Measurements from ENCODE around the gene MAB21L4. TPM values are rescaled to one million over a fixed set of nuclear protein-coding genes. Genes with fewer than 3 reads are reported as not detected.

The MAB21L4 gene
- total RNA-seq = not detected

GRCh38 chr2:240895656-240896388, at the start of gene MAB21L4:
Gene MAB21L4, minus strand, starts transcription at chr2:240896156. Its CDS starts 159 bp downstream, at chr2:240895997.
- CTCF ChIA-PET = no interaction called here
- H3K9me3 Mint-ChIP-seq = no peaks in the 10 kb centered on the region

GRCh38 chr2:240936106-240936505, 40.1 kb upstream of the MAB21L4 start:
- CTCF ChIA-PET = no interaction called here
- H3K9me3 Mint-ChIP-seq = peaks cover 4% of the 10 kb centered on the region

More at GRCh38 chr2:240895656-240896388, at the start of gene MAB21L4:
- no peaks in the 10 kb centered on the region for H3K27me3 Mint-ChIP-seq
- ATAC-seq (no peak), DNase-seq (no peak)
- H3K4me3 Mint-ChIP-seq = no peak within 1 kb of the TSS
- H3K27ac Mint-ChIP-seq = no peak within 1 kb of the TSS
- H3K36me3 Mint-ChIP-seq (ENCODE audit: low read depth) = no peaks in the 10 kb centered on the region
- intact Hi-C loops (cut with micrococcal nuclease) = no loop called here
- H3K4me1 Mint-ChIP-seq (ENCODE audit: low read depth) = peaks cover 5% of the 10 kb centered on the region
- POLR2A ChIA-PET = no interaction called here
- no peak for TF ChIP-seq CTCF (IDR thresholded peaks at IDR 0.05)

GRCh38 chr2:240935103-240935876, 39.3 kb upstream of the MAB21L4 start:
- H3K27me3 Mint-ChIP-seq = peaks cover 2% of the 10 kb centered on the region
- intact Hi-C loops (cut with micrococcal nuclease) = no loop called here
- no peaks in the 10 kb centered on the region for H3K36me3 Mint-ChIP-seq (ENCODE audit: low read depth)
- no peak for ATAC-seq
- DNase-seq = no peak
- H3K4me1 Mint-ChIP-seq (ENCODE audit: low read depth) = no peaks in the 10 kb centered on the region
- CTCF ChIA-PET = interaction anchor here (1.2 kb wide), 1 partner anchor 21 kb away, joined by 3 read pairs; no protein-coding TSS in a partner anchor
- no peak overlapping the region for H3K4me3 Mint-ChIP-seq
- TF ChIP-seq CTCF (IDR thresholded peaks at IDR 0.05) = no peak
- POLR2A ChIA-PET = no interaction called here
- H3K27ac Mint-ChIP-seq = no peak overlapping the region
- H3K9me3 Mint-ChIP-seq = peaks cover 4% of the 10 kb centered on the region

More at GRCh38 chr2:240936106-240936505, 40.1 kb upstream of the MAB21L4 start:
- no peak overlapping the region for H3K27ac Mint-ChIP-seq
- H3K27me3 Mint-ChIP-seq = peaks cover 4% of the 10 kb centered on the region
- POLR2A ChIA-PET = no interaction called here
- no peak for TF ChIP-seq CTCF (IDR thresholded peaks at IDR 0.05)
- intact Hi-C loops (cut with micrococcal nuclease) = no loop called here
- no peak for DNase-seq
- no peaks in the 10 kb centered on the region for H3K4me1 Mint-ChIP-seq (ENCODE audit: low read depth)
- H3K36me3 Mint-ChIP-seq (ENCODE audit: low read depth) = no peaks in the 10 kb centered on the region
- ATAC-seq = no peak
- H3K4me3 Mint-ChIP-seq = no peak overlapping the region

- H3K27ac Mint-ChIP-seq = no peak overlapping the region
- no peak for DNase-seq
- no peak overlapping the region for H3K4me3 Mint-ChIP-seq
- ATAC-seq = no peak
- POLR2A ChIA-PET = no interaction called here
- no peaks in the 10 kb centered on the region for H3K27me3 Mint-ChIP-seq
- CTCF ChIA-PET = interaction anchor here (1.2 kb wide), 1 partner anchor 21 kb away, joined by 3 read pairs; no protein-coding TSS in a partner anchor
- H3K4me1 Mint-ChIP-seq (ENCODE audit: low read depth) = no peaks in the 10 kb centered on the region
- no peak for TF ChIP-seq CTCF (IDR thresholded peaks at IDR 0.05)
- H3K9me3 Mint-ChIP-seq = peaks cover 4% of the 10 kb centered on the region
- intact Hi-C loops (cut with micrococcal nuclease) = no loop called here
- no peaks in the 10 kb centered on the region for H3K36me3 Mint-ChIP-seq (ENCODE audit: low read depth)
Measured at GRCh38 chr2:240934701-240935102, 38.7 kb upstream of the MAB21L4 start.
